A549 treated with dexamethasone at 1 μM for 4 hours (cell line): ENCODE measurements around the gene MIA2. TPM values are rescaled to one million over a fixed set of nuclear protein-coding genes. Genes with fewer than 3 reads are reported as not detected.

ENCODE experiments used
- total RNA-seq: library from RNA; stranded (reverse); fragments of 200-300 nt; extraction: Qiagen RNA extraction; gene quantifications from 5 replicates; pipeline ENCODE4 v1.2.3, GENCODE V29; 2022

The MIA2 gene
- 18.3 to 22.0 TPM (median 19.2 TPM) in 5 replicates for total RNA-seq

GRCh38 chr14:39233680-39234326 lies at the start of gene MIA2:
Gene MIA2 (plus strand): TSS chr14:39233915. CDS start chr14:39234115, 200 bp downstream.

DNA sequence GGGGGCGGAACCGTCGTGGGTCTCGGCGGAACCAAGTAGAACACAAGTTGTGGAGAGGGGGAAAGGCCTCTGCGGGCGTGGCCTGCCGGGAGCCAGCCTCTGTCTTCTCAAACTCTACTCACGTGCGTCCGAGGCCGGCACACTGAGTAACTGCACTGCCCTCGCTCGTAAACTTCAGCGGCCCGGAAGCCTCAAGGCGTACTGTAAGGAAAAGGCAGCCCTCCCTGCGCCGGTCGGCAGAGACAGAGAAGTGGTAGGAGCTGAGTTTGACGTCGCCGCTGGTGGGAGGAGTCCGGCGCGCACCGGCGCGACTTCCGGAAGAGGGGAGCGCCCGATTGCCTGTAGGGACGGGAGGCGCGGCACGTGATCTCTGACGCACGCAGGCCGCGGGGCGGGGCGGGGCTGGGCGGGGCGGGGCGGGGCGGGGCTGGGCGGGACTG lies 198.5 kb downstream of the MIA2 start, which contains the start of gene FBXO33:
FBXO33 (minus strand) TSS at position 255 of the 440 bp plus-strand sequence. CDS start 271 bp downstream, outside the sequence.

Other genes starting within 250 kb of the MIA2 start
- 55.0 to 99.4 TPM (median 84.1 TPM) in 5 replicates for gene SEC23A, start 130.7 kb upstream of the MIA2 start, total RNA-seq
- gene GEMIN2, start 119.6 kb upstream of the MIA2 start, total RNA-seq, result 20.1 to 27.5 TPM (median 22.4 TPM) in 5 replicates
- 11.7 to 17.3 TPM (median 15.8 TPM) in 5 replicates for gene TRAPPC6B, start 63.6 kb upstream of the MIA2 start, total RNA-seq
- gene PNN, start 58.7 kb upstream of the MIA2 start, total RNA-seq, result 41.9 to 47.6 TPM (median 46.2 TPM) in 5 replicates
- 6.5 to 8.7 TPM (median 7.5 TPM) in 5 replicates for gene FBXO33, start 198.5 kb downstream of the MIA2 start, total RNA-seq